Activated naive CD4-positive, alpha-beta T cell treated with anti-CD3 and anti-CD28 coated beads for 36 hours (primary cell): ENCODE results near the gene RAD51B. TPM values are rescaled to one million over a fixed set of nuclear protein-coding genes. Genes with fewer than 3 reads are reported as not detected.

Experiments
- CTCF ChIA-PET: fragments of 350-600 bp; sonication (Branson Sonifier 250); formaldehyde crosslinking; loops from one replicate; lab custom pipeline; 2021; ENCODE audit warnings: antibody characterized with exemption; lab: Charles Lee
- DNase-seq: peaks from one replicate; pipeline ENCODE4 v3.0.0-alpha.2; 2020
- H3K27ac Mint-ChIP-seq: one replicate; pipeline ENCODE4 v1.8.0; 2021; ENCODE audit warnings: mild to moderate bottlenecking, mixed read lengths
- H3K27me3 Mint-ChIP-seq: one replicate; pipeline ENCODE4 v1.8.0; 2021; ENCODE audit warnings: low read depth, mixed read lengths
- H3K36me3 Mint-ChIP-seq: one replicate; pipeline ENCODE4 v1.8.0; 2021; ENCODE audit warnings: low read depth, mixed read lengths
- H3K4me1 Mint-ChIP-seq: one replicate; pipeline ENCODE4 v1.8.0; 2021; ENCODE audit warnings: low read depth, mixed read lengths
- H3K4me3 Mint-ChIP-seq: one replicate; pipeline ENCODE4 v1.8.0; 2021; ENCODE audit warnings: mild to moderate bottlenecking, moderate library complexity, mixed read lengths
- H3K9me3 Mint-ChIP-seq: one replicate; pipeline ENCODE4 v1.8.0; 2021; ENCODE audit warnings: mixed read lengths
- intact Hi-C: fragments of 100-400 bp; cut with micrococcal nuclease; formaldehyde crosslinking; loops from one replicate; pipeline ENCODE4 v1.15.1; 2023
- total RNA-seq, 2 experiments: library from RNA; stranded (reverse); gene quantifications; one replicate each; pipeline ENCODE4 v1.2.3, GENCODE V29; 2021

RAD51B gene
- total RNA-seq, 2 experiments from 2014 or later: 44.8 to 47.6 TPM

GRCh38 chr14:68708343-68708742, 888.8 kb downstream of the RAD51B start:
- H3K27me3 Mint-ChIP-seq: no peaks in the 10 kb centered on the region
- intact Hi-C loops: no loop called here
- H3K27ac Mint-ChIP-seq: no peak overlapping the region
- peaks cover 26% of the 10 kb centered on the region for H3K4me1 Mint-ChIP-seq
- no peak for DNase-seq
- H3K4me3 Mint-ChIP-seq: no peak overlapping the region
- H3K9me3 Mint-ChIP-seq: no peaks in the 10 kb centered on the region
- CTCF ChIA-PET: no interaction called here
- no peaks in the 10 kb centered on the region for H3K36me3 Mint-ChIP-seq

GRCh38 chr14:68709007-68709406, 889.4 kb downstream of the RAD51B start:
- no peaks in the 10 kb centered on the region for H3K9me3 Mint-ChIP-seq
- H3K36me3 Mint-ChIP-seq: no peaks in the 10 kb centered on the region
- no peak for DNase-seq
- peaks cover 25% of the 10 kb centered on the region for H3K4me1 Mint-ChIP-seq
- H3K4me3 Mint-ChIP-seq: no peak overlapping the region
- H3K27ac Mint-ChIP-seq: no peak overlapping the region
- CTCF ChIA-PET: no interaction called here
- intact Hi-C loops: no loop called here
- no peaks in the 10 kb centered on the region for H3K27me3 Mint-ChIP-seq

- no peaks in the 10 kb centered on the region for H3K36me3 Mint-ChIP-seq
- intact Hi-C loops: no loop called here
- no peaks in the 10 kb centered on the region for H3K9me3 Mint-ChIP-seq
- H3K4me3 Mint-ChIP-seq: no peak overlapping the region
- no peak overlapping the region for H3K27ac Mint-ChIP-seq
- no peak for DNase-seq
- H3K27me3 Mint-ChIP-seq: no peaks in the 10 kb centered on the region
- CTCF ChIA-PET: interaction anchor here (1.1 kb wide), 1 partner anchor 134 kb away, joined by 6 read pairs; no protein-coding TSS in a partner anchor
- H3K4me1 Mint-ChIP-seq: peaks cover 37% of the 10 kb centered on the region
Observed at GRCh38 chr14:68710776-68711175, 891.2 kb downstream of the RAD51B start.

- CTCF ChIA-PET: interaction anchor here (0.7 to 1.0 kb wide), 2 partner anchors 104 to 190 kb away, joined by 3 read pairs; no protein-coding TSS in a partner anchor
- intact Hi-C loops: no loop called here
- H3K36me3 Mint-ChIP-seq: no peaks in the 10 kb centered on the region
- H3K4me3 Mint-ChIP-seq: no peak overlapping the region
- no peak overlapping the region for H3K27ac Mint-ChIP-seq
- peaks cover 37% of the 10 kb centered on the region for H3K4me1 Mint-ChIP-seq
- peak; percentile 45 for DNase-seq
- no peaks in the 10 kb centered on the region for H3K9me3 Mint-ChIP-seq
- H3K27me3 Mint-ChIP-seq: no peaks in the 10 kb centered on the region
Observed at GRCh38 chr14:68711561-68712309, 892.2 kb downstream of the RAD51B start.

- H3K36me3 Mint-ChIP-seq: no peaks in the 10 kb centered on the region
- CTCF ChIA-PET: interaction anchor here (0.7 to 0.8 kb wide), 2 partner anchors 76 to 191 kb away, joined by 3 to 5 read pairs; no protein-coding TSS in a partner anchor
- H3K9me3 Mint-ChIP-seq: no peaks in the 10 kb centered on the region
- intact Hi-C loops: no loop called here
- peaks cover 37% of the 10 kb centered on the region for H3K4me1 Mint-ChIP-seq
- no peak for DNase-seq
- no peaks in the 10 kb centered on the region for H3K27me3 Mint-ChIP-seq
- no peak overlapping the region for H3K27ac Mint-ChIP-seq
- no peak overlapping the region for H3K4me3 Mint-ChIP-seq
Observed at GRCh38 chr14:68712703-68713370, 893.3 kb downstream of the RAD51B start.

GRCh38 chr14:68713782-68714181, 894.2 kb downstream of the RAD51B start:
- Mint-ChIP-seq H3K36me3 (no peaks in the 10 kb centered on the region), H3K4me3 (no peak overlapping the region), H3K9me3 (no peaks in the 10 kb centered on the region), H3K27me3 (no peaks in the 10 kb centered on the region), H3K4me1 (peaks cover 37% of the 10 kb centered on the region), H3K27ac (no peak overlapping the region)
- no peak for DNase-seq
- intact Hi-C loops: no loop called here
- CTCF ChIA-PET: interaction anchor here (0.5 to 6.7 kb wide), 2 partner anchors 14 to 75 kb away, joined by 3 to 45 read pairs; no protein-coding TSS in a partner anchor

GRCh38 chr14:68714991-68715924, 895.7 kb downstream of the RAD51B start:
- intact Hi-C loops: loop anchor here (1.0 kb wide), 8 partner anchors 18 to 467 kb away; no protein-coding TSS in a partner anchor
- Mint-ChIP-seq H3K4me3 (no peak overlapping the region), H3K27me3 (no peaks in the 10 kb centered on the region), H3K9me3 (no peaks in the 10 kb centered on the region), H3K27ac (peak overlapping the region; percentile 26), H3K4me1 (peaks cover 48% of the 10 kb centered on the region), H3K36me3 (no peaks in the 10 kb centered on the region)
- CTCF ChIA-PET: interaction anchor here (0.8 to 6.7 kb wide), 11 partner anchors 15 to 129 kb away, joined by 3 to 45 read pairs (median 4); no protein-coding TSS in a partner anchor
- peak; percentile 70 for DNase-seq

GRCh38 chr14:68716698-68717097, 897.1 kb downstream of the RAD51B start:
- intact Hi-C loops: no loop called here
- H3K36me3 Mint-ChIP-seq: no peaks in the 10 kb centered on the region
- peaks cover 4% of the 10 kb centered on the region for H3K9me3 Mint-ChIP-seq
- CTCF ChIA-PET: interaction anchor here (0.6 to 6.7 kb wide), 6 partner anchors 23 to 939 kb away, joined by 3 to 45 read pairs (median 4); no protein-coding TSS in a partner anchor
- no peaks in the 10 kb centered on the region for H3K27me3 Mint-ChIP-seq
- H3K4me1 Mint-ChIP-seq: peaks cover 46% of the 10 kb centered on the region
- H3K27ac Mint-ChIP-seq: no peak overlapping the region
- H3K4me3 Mint-ChIP-seq: no peak overlapping the region
- DNase-seq: no peak

- intact Hi-C loops: no loop called here
- Mint-ChIP-seq H3K9me3 (peaks cover 4% of the 10 kb centered on the region), H3K27ac (no peak overlapping the region), H3K4me1 (peaks cover 32% of the 10 kb centered on the region), H3K27me3 (no peaks in the 10 kb centered on the region), H3K4me3 (no peak overlapping the region), H3K36me3 (no peaks in the 10 kb centered on the region)
- CTCF ChIA-PET: interaction anchor here (0.7 to 6.7 kb wide), 6 partner anchors 35 to 146 kb away, joined by 3 to 45 read pairs (median 3); no protein-coding TSS in a partner anchor
- peak; percentile 34 for DNase-seq
Observed at GRCh38 chr14:68718023-68718990, 898.7 kb downstream of the RAD51B start.

GRCh38 chr14:68719634-68720384, 900.2 kb downstream of the RAD51B start:
- no peak overlapping the region for H3K27ac Mint-ChIP-seq
- H3K36me3 Mint-ChIP-seq: no peaks in the 10 kb centered on the region
- no peak for DNase-seq
- CTCF ChIA-PET: interaction anchor here (0.8 to 6.7 kb wide), 4 partner anchors 15 to 97 kb away, joined by 3 to 45 read pairs (median 3); no protein-coding TSS in a partner anchor
- no peak overlapping the region for H3K4me3 Mint-ChIP-seq
- no peaks in the 10 kb centered on the region for H3K27me3 Mint-ChIP-seq
- intact Hi-C loops: no loop called here
- peaks cover 4% of the 10 kb centered on the region for H3K9me3 Mint-ChIP-seq
- H3K4me1 Mint-ChIP-seq: peaks cover 27% of the 10 kb centered on the region
